ENCODE data around the gene RAD51B. TPM values are rescaled to one million over a fixed set of nuclear protein-coding genes. Genes with fewer than 3 reads are reported as not detected.

The RAD51B gene
- total and polyA plus RNA-seq, 8 donors, result 10.8 to 18.3 (median 14.1) TPM

DNA sequence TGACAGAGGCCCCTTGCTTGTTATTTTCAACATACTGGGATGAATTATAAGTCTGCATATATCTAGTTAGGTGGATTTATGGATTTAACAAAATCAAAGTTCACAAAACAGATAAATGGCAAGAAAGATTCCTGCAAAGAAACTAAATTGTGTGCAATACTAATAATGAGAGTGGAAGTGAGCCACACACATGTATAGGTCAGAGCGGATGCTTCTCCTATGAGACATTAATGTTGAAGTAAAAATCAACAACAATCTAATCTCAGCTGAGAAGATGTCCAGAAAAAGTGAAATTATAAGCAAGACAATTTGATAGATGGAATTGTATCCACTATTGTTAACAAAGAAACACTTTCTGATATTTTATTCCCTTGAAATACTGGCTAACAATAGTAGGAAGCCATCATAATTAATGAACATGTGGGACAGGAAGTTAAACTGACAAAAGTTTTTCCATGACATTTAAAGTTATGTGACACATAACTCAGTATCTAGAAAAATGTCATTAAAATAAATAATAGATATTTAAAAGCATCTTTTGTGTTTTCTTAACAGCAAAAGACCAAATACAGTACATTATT lies 39.7 kb downstream of the RAD51B start:
- Histone ChIP-seq H3K27ac (no peak overlapping the region), H3K27me3 (no peaks in the 10 kb centered on the region), H3K4me1 (peaks cover 0 to 2% of the 10 kb centered on the region in 2 donors), H3K9me3 (no peaks in the 10 kb centered on the region), H3K4me3 (no peak overlapping the region), H3K36me3 (no peaks in the 10 kb centered on the region)
- ATAC-seq, result no peak
- intact Hi-C loops (cut with DNase I), result no loop called here
- no peak for DNase-seq
- TF ChIP-seq, protein P1, sequence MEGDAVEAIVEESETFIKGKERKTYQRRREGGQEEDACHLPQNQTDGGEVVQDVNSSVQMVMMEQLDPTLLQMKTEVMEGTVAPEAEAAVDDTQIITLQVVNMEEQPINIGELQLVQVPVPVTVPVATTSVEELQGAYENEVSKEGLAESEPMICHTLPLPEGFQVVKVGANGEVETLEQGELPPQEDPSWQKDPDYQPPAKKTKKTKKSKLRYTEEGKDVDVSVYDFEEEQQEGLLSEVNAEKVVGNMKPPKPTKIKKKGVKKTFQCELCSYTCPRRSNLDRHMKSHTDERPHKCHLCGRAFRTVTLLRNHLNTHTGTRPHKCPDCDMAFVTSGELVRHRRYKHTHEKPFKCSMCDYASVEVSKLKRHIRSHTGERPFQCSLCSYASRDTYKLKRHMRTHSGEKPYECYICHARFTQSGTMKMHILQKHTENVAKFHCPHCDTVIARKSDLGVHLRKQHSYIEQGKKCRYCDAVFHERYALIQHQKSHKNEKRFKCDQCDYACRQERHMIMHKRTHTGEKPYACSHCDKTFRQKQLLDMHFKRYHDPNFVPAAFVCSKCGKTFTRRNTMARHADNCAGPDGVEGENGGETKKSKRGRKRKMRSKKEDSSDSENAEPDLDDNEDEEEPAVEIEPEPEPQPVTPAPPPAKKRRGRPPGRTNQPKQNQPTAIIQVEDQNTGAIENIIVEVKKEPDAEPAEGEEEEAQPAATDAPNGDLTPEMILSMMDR (IDR thresholded peaks at IDR 0.05), result no peak

DNA sequence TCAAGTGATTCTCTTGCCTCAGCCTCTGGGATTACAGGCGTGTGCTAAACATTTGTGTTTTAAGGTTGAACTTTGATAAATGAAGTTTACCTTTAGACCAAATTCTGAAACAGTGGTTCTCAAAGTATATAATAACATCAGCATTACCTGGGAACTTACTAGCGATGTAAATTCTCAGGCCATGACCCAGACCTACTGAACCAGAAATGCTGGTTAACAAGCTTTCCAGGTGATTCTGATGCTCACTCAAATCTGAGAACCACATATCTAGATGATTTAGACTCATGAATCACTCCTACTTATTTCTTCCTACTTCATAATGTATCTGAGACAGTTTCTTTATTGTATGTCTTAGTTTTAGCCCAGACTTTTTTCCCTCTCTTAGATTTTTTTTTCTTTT lies 43.6 kb downstream of the RAD51B start:
- Histone ChIP-seq H3K27me3 (no peaks in the 10 kb centered on the region), H3K4me1 (no peaks in the 10 kb centered on the region), H3K9me3 (no peaks in the 10 kb centered on the region), H3K36me3 (no peaks in the 10 kb centered on the region), H3K27ac (no peak overlapping the region), H3K4me3 (no peak overlapping the region)
- intact Hi-C loops (cut with DNase I), result no loop called here
- ATAC-seq (no peak), DNase-seq (no peak)
- TF ChIP-seq, protein P1 (IDR thresholded peaks at IDR 0.05), result no peak

- H3K36me3 ChIP-seq, result no peaks in the 10 kb centered on the region
- no peaks in the 10 kb centered on the region for H3K27me3 ChIP-seq
- no peak for DNase-seq
- H3K9me3 ChIP-seq, result no peaks in the 10 kb centered on the region
- no peak overlapping the region for H3K4me3 ChIP-seq
- TF ChIP-seq, protein P1 (IDR thresholded peaks at IDR 0.05), result no peak
- no peak overlapping the region for H3K27ac ChIP-seq
- intact Hi-C loops (cut with DNase I), result no loop called here
- H3K4me1 ChIP-seq, result no peaks in the 10 kb centered on the region
- ATAC-seq, result no peak
Measured at GRCh38 chr14:67875175-67876006, 55.8 kb downstream of the RAD51B start.

DNA sequence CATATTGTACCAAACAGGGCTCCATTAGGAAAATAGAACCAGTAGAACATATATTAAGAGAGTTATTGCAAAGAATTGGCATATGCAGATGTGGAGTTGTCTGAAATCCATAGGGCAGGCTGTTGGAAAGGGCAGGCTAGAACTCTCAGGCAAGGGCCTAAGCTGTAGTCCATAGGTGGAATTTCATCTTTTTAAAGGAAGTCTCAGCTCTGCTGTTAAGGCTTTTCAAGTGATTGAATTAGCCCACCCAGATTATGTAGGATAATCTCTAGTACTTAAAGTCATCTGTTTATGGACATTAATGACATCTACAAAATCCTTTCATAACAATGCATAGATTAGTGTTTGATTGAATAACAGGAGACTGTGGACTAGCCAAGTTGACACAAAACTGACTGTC lies 59.4 kb downstream of the RAD51B start:
- no peaks in the 10 kb centered on the region for H3K27me3 ChIP-seq
- no peaks in the 10 kb centered on the region for H3K9me3 ChIP-seq
- no peaks in the 10 kb centered on the region for H3K4me1 ChIP-seq
- ATAC-seq (no peak), DNase-seq (no peak)
- H3K27ac ChIP-seq, result no peak overlapping the region
- intact Hi-C loops (cut with DNase I), result no loop called here
- H3K4me3 ChIP-seq, result no peak overlapping the region
- TF ChIP-seq, protein P1 (IDR thresholded peaks at IDR 0.05), result no peak
- no peaks in the 10 kb centered on the region for H3K36me3 ChIP-seq

DNA sequence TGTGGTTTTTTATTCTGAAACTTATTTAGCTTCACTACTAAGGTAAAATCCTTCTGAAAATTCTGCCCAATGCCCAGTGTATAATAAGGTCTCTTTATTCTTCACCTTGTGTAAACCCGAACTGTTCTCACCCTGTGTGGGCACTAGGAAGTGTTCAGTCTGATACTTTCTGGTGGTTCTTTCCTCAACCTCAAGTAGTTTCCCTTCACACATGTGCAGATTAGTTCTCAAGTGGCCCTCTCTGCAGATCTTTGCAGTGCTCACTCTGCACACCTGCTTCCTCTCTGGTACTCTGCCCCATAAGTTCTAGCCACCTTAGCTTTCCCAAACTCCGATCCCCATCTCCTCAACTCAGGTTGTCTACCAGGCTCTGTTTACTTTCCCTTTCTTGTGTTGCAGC lies 61.6 kb downstream of the RAD51B start:
- no peaks in the 10 kb centered on the region for H3K27me3 ChIP-seq
- peak; percentile 79 for ATAC-seq
- H3K4me3 ChIP-seq, result no peak overlapping the region
- no peaks in the 10 kb centered on the region for H3K9me3 ChIP-seq
- TF ChIP-seq, protein P1 (IDR thresholded peaks at IDR 0.05), result no peak
- DNase-seq, result peak in 1 of 4 donors; percentile 18
- no peaks in the 10 kb centered on the region for H3K4me1 ChIP-seq
- no peak overlapping the region for H3K27ac ChIP-seq
- intact Hi-C loops (cut with DNase I), result no loop called here
- no peaks in the 10 kb centered on the region for H3K36me3 ChIP-seq

Data from left lung (tissue), 10 donors.